ENCODE results near the gene KCNMB2.

DNA sequence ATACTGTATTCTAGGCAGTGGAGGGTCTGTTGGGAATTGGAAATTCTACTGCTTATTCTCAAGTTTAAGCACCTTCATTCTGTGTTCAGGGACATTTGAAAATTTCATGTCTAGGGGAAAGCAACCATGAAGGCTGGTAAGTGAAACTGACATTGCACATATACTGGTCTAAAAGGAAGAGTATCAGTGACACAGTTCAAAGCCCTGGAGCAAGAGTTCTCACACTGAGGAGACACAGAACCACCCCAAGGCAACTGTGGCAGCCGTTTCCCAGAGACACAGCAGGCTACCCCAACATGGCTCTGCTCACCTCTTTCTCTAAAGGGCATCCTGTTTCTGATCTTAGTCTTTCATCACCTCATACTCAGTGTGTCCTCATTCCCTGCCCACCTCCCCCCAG, 67.5 kb downstream of the KCNMB2 start:
- TF ChIP-seq, protein P1, sequence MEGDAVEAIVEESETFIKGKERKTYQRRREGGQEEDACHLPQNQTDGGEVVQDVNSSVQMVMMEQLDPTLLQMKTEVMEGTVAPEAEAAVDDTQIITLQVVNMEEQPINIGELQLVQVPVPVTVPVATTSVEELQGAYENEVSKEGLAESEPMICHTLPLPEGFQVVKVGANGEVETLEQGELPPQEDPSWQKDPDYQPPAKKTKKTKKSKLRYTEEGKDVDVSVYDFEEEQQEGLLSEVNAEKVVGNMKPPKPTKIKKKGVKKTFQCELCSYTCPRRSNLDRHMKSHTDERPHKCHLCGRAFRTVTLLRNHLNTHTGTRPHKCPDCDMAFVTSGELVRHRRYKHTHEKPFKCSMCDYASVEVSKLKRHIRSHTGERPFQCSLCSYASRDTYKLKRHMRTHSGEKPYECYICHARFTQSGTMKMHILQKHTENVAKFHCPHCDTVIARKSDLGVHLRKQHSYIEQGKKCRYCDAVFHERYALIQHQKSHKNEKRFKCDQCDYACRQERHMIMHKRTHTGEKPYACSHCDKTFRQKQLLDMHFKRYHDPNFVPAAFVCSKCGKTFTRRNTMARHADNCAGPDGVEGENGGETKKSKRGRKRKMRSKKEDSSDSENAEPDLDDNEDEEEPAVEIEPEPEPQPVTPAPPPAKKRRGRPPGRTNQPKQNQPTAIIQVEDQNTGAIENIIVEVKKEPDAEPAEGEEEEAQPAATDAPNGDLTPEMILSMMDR (conservative IDR thresholded peaks at IDR 0.05; ENCODE audit: low read depth, low read length), result no peak
- TF ChIP-seq EZH2 (IDR thresholded peaks at IDR 0.05; ENCODE audit: borderline replicate concordance, low read depth, low read length, poor library complexity, severe bottlenecking), result no peak
